HL-60 (cell line): ENCODE measurements around the gene OGA.

Source experiments
- DNase-seq, 2 experiments: peaks; one replicate each; pipeline ENCODE4 v3.0.0-alpha.2; 2010 to 2020; ENCODE audit warnings: low read depth in 1 of 2, low spot score in 1 of 2
- H3K27ac ChIP-seq: fragments of 250-450 bp; sonication (Bioruptor Pico); replicated peaks from 2 replicates; pipeline ENCODE4 v1.5.1; 2020; ENCODE audit warnings: mild to moderate bottlenecking, moderate library complexity
- H3K27me3 ChIP-seq: fragments of 250-450 bp; sonication (Bioruptor Pico); 2 replicates; pipeline ENCODE4 v1.5.1; 2021; ENCODE audit warnings: mild to moderate bottlenecking, moderate library complexity; ENCODE audit not compliant: insufficient read depth, poor library complexity, severe bottlenecking
- H3K4me3 ChIP-seq: replicated peaks from 2 replicates; pipeline ENCODE4 v1.5.1; 2011; ENCODE audit warnings: mild to moderate bottlenecking, control low read depth, low read length; ENCODE audit not compliant: insufficient read depth
- CTCF ChIP-seq: IDR thresholded peaks from one replicate; pipeline ENCODE4 v1.5.1; 2011; ENCODE audit warnings: low read length, control low read depth, inconsistent platforms; ENCODE audit not compliant: insufficient read depth
- GABPA ChIP-seq: IDR thresholded peaks from 2 replicates; pipeline ENCODE4 v1.6.1; 2012; ENCODE audit warnings: low read depth
- POLR2AphosphoS5 ChIP-seq: IDR thresholded peaks from 2 replicates; pipeline ENCODE4 v1.6.1; 2012; ENCODE audit warnings: low read depth
- REST ChIP-seq: IDR thresholded peaks from 2 replicates; pipeline ENCODE4 v1.6.1; 2012; ENCODE audit warnings: low read depth; ENCODE audit not compliant: insufficient replicate concordance
- SPI1 ChIP-seq: IDR thresholded peaks from 2 replicates; pipeline ENCODE4 v1.6.1; 2012; ENCODE audit warnings: low read depth, mild to moderate bottlenecking, borderline replicate concordance

OGA gene

GRCh38 chr10:101824736-101825135, 6.5 kb upstream of the OGA start:
- no peak overlapping the region for H3K4me3 ChIP-seq
- H3K27ac ChIP-seq, result no peak overlapping the region
- TF ChIP-seq SPI1 (no peak), CTCF (no peak)
- DNase-seq, result no peak
- no peaks in the 10 kb centered on the region for H3K27me3 ChIP-seq

- H3K27ac ChIP-seq, result peak overlapping the region; percentile 89
- TF ChIP-seq POLR2AphosphoS5 (peak; percentile 18; the same call in 1 of the 2 replicates), REST (peak; percentile 35), GABPA (no peak), CTCF (no peak)
- peak overlapping the region; percentile 51 for H3K4me3 ChIP-seq
- no peak for DNase-seq
- H3K27me3 ChIP-seq, result no peaks in the 10 kb centered on the region
Observed at GRCh38 chr10:101818872-101819633, 809 bp upstream of the OGA start.

GRCh38 chr10:101817337-101818118, 716 bp downstream of the OGA start:
- Histone ChIP-seq H3K4me3 (peak overlapping the region; percentile 88), H3K27ac (peak overlapping the region; percentile 89), H3K27me3 (no peaks in the 10 kb centered on the region)
- no peak for TF ChIP-seq GABPA
- no peak for TF ChIP-seq REST
- no peak for TF ChIP-seq POLR2AphosphoS5
- TF ChIP-seq SPI1, result no peak
- peak in 1 of 2 experiments; percentile 52 for DNase-seq

- H3K27me3 ChIP-seq, result no peaks in the 10 kb centered on the region
- peak overlapping the region; percentile 88 for H3K4me3 ChIP-seq
- TF ChIP-seq GABPA (no peak), CTCF (no peak), SPI1 (no peak), POLR2AphosphoS5 (no peak), REST (no peak)
- DNase-seq, result no peak
- peak overlapping the region; percentile 89 for H3K27ac ChIP-seq
Observed at GRCh38 chr10:101816913-101817336, 1.3 kb downstream of the OGA start.
